ENCODE measurements around the gene PCIF1.
"Not testable (repeated sequence)": the region's sequence is repeated elsewhere in the genome, so short reads cannot be mapped to it uniquely, and the experiment has no call there.

The PCIF1 gene

GRCh38 chr20:45934586-45935415 lies at the start of gene PCIF1:
Gene PCIF1, plus strand, starts transcription at chr20:45934683. Its CDS starts 4,317 bp downstream, at chr20:45939000.
- DNase-seq (ENCODE audit: low read depth), result peak; percentile 94

- DNase-seq (ENCODE audit: low read depth), result no peak
Measured at GRCh38 chr20:45886590-45887345, 47.7 kb upstream of the PCIF1 start.

GRCh38 chr20:45887346-45887715 lies 47.2 kb upstream of the PCIF1 start, which contains the start of gene SPATA25:
Gene SPATA25, minus strand, starts transcription at chr20:45887622. Its CDS starts 32 bp downstream, at chr20:45887590.
- no peak for DNase-seq (ENCODE audit: low read depth)

GRCh38 chr20:45888681-45889080 lies 45.8 kb upstream of the PCIF1 start:
- no peak for DNase-seq (ENCODE audit: low read depth)

- DNase-seq (ENCODE audit: low read depth), result peak; percentile 60
Measured at GRCh38 chr20:45890077-45890984, 44.2 kb upstream of the PCIF1 start.

GRCh38 chr20:45890985-45891983 lies 43.2 kb upstream of the PCIF1 start, which contains the start of the genes CTSA and NEURL2:
Gene CTSA, plus strand, starts transcription at chr20:45891335. Its CDS starts 234 bp downstream, at chr20:45891569.
Gene NEURL2, minus strand, starts transcription at chr20:45891208. Its CDS starts 217 bp downstream, at chr20:45890991.
- peak; percentile 84 for DNase-seq (ENCODE audit: low read depth)

- DNase-seq (ENCODE audit: low read depth), result no peak
Measured at GRCh38 chr20:45892049-45892825, 42.2 kb upstream of the PCIF1 start.

- no peak for DNase-seq (ENCODE audit: low read depth)
Measured at GRCh38 chr20:45892828-45893500, 41.5 kb upstream of the PCIF1 start.

- no peak for DNase-seq (ENCODE audit: low read depth)
Measured at GRCh38 chr20:45893831-45894230, 40.7 kb upstream of the PCIF1 start.

GRCh38 chr20:45894797-45895196 lies 39.7 kb upstream of the PCIF1 start:
- DNase-seq (ENCODE audit: low read depth), result no peak

- DNase-seq (ENCODE audit: low read depth), result no peak
Measured at GRCh38 chr20:45896641-45897161, 37.8 kb upstream of the PCIF1 start.

- no peak for DNase-seq (ENCODE audit: low read depth)
Measured at GRCh38 chr20:45897289-45897688, 37.2 kb upstream of the PCIF1 start.

GRCh38 chr20:45897692-45898091 lies 36.8 kb upstream of the PCIF1 start:
- DNase-seq (ENCODE audit: low read depth), result no peak

- DNase-seq (ENCODE audit: low read depth), result no peak
Measured at GRCh38 chr20:45898285-45898684, 36.2 kb upstream of the PCIF1 start.

- no peak for DNase-seq (ENCODE audit: low read depth)
Measured at GRCh38 chr20:45899046-45899835, 35.2 kb upstream of the PCIF1 start.

GRCh38 chr20:45901332-45901731 lies 33.2 kb upstream of the PCIF1 start:
- not testable (repeated sequence) for DNase-seq (ENCODE audit: low read depth)

GRCh38 chr20:45902199-45902701 lies 32.2 kb upstream of the PCIF1 start:
- no peak for DNase-seq (ENCODE audit: low read depth)
